Neural crest cell (in vitro differentiated cells): Measurements from ENCODE around the gene NCK2. TPM values are rescaled to one million over a fixed set of nuclear protein-coding genes. Genes with fewer than 3 reads are reported as not detected.

ENCODE experiments used
- DNase-seq: peaks from one replicate; pipeline ENCODE4 v3.0.0; 2021; ENCODE audit warnings: low read depth, mixed read lengths, low spot score
- H3K27ac Mint-ChIP-seq: one replicate; pipeline ENCODE4 v1.8.0; 2021; ENCODE audit warnings: mild to moderate bottlenecking, mixed read lengths; ENCODE audit not compliant: unreplicated experiment
- H3K27me3 Mint-ChIP-seq: 2 replicates; pipeline ENCODE4 v1.8.0; 2021; ENCODE audit warnings: low read depth, mild to moderate bottlenecking, mixed read lengths
- H3K36me3 Mint-ChIP-seq: 2 replicates; pipeline ENCODE4 v1.8.0; 2021; ENCODE audit warnings: low read depth, mild to moderate bottlenecking, mixed read lengths
- H3K4me1 Mint-ChIP-seq: 2 replicates; pipeline ENCODE4 v1.8.0; 2021; ENCODE audit warnings: mixed read lengths
- H3K4me3 Mint-ChIP-seq: one replicate; pipeline ENCODE4 v1.8.0; 2021; ENCODE audit warnings: mild to moderate bottlenecking, mixed read lengths
- H3K9me3 Mint-ChIP-seq: 2 replicates; pipeline ENCODE4 v1.8.0; 2021; ENCODE audit warnings: mixed read lengths
- total RNA-seq: library from RNA; stranded (reverse); gene quantifications from 2 replicates; pipeline ENCODE4 v1.2.1, GENCODE V29; 2021
- TF ChIP-seq, protein P1 (sequence below): fragments of 200-600 bp; sonication (generic); conservative IDR thresholded peaks from 2 replicates; pipeline ENCODE4 v1.5.0; 2021; ENCODE audit warnings: antibody characterized with exemption, mild to moderate bottlenecking

The NCK2 gene
- total RNA-seq, 1 donor from 2014 or later, result 71.9 TPM

DNA sequence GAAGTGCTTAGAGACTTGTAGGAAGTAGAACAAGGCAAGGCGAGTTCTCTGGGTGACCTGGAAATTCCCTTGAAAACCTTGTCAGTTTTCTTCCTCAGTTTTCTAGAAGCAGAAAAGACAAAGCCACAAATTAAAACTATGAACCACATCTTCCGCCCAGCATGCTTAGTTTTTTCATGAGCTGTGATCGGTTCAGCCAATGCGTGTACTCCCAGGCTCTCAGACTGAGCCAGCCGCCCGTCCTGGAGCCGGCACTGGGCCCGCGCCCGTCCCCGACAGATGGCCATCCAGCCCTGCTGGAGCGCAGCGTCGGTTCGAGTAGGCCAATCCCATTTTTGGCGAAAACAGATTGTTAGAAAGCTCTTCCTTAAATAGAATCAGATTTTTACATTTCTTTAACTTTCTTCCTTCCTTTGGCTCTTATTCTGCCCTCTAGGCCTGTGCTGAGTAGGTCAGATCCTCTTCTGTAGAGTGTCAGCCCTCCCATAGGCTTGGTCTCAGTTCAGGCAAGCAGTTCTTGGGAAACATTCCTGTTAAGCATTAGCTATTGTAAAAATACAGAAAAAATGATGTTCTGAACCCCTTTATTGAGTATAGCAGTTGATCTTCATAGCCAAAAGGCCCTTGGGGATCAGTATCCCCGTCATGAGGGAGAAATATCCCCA lies 112.5 kb downstream of the NCK2 start:
- no peak overlapping the region for H3K4me3 Mint-ChIP-seq
- no peaks in the 10 kb centered on the region for H3K9me3 Mint-ChIP-seq
- TF ChIP-seq, protein P1, sequence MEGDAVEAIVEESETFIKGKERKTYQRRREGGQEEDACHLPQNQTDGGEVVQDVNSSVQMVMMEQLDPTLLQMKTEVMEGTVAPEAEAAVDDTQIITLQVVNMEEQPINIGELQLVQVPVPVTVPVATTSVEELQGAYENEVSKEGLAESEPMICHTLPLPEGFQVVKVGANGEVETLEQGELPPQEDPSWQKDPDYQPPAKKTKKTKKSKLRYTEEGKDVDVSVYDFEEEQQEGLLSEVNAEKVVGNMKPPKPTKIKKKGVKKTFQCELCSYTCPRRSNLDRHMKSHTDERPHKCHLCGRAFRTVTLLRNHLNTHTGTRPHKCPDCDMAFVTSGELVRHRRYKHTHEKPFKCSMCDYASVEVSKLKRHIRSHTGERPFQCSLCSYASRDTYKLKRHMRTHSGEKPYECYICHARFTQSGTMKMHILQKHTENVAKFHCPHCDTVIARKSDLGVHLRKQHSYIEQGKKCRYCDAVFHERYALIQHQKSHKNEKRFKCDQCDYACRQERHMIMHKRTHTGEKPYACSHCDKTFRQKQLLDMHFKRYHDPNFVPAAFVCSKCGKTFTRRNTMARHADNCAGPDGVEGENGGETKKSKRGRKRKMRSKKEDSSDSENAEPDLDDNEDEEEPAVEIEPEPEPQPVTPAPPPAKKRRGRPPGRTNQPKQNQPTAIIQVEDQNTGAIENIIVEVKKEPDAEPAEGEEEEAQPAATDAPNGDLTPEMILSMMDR, result no peak
- no peak overlapping the region for H3K27ac Mint-ChIP-seq
- H3K36me3 Mint-ChIP-seq, result peaks cover 12% of the 10 kb centered on the region
- peaks cover 5% of the 10 kb centered on the region for H3K4me1 Mint-ChIP-seq
- no peaks in the 10 kb centered on the region for H3K27me3 Mint-ChIP-seq
- DNase-seq, result no peak

DNA sequence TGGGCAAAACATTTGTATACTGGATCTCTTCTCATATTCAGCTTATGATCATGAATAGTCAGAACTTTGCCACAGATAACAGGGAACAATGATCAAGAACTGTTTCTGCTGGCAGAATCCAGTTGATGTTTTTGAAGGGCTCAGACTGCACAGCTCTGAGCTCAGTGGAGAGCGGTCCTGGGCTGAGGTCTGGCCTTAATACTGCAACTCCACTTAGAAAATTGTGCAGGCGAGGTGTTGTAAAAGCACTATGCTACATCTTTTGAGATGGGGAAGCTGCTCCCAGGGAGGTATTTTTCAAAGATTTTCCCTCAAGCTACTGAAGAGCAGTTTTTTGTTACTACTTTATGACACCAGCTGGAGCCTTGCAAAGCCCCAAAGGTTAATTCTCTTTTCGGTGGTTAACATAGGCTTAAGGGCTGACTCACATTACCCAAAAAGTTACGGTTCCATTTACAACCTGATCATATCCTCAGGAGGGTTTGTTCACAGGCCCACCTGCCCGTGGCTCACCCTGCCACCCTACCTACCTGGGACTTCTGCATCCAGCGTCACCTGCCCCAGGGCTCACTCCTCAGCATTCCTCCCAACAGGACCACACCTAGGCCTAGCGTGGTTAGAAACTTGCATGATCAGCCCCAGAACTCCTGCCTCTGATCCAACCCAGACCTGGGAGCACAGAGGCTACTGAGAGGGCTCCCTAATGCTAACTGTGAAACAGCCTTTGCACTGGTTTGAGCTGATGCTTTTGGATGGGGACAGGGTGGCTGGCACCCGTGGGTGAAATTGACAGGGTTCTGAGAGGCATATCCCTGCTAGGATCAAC lies 114.4 kb downstream of the NCK2 start:
- H3K4me1 Mint-ChIP-seq, result peaks cover 12% of the 10 kb centered on the region
- H3K36me3 Mint-ChIP-seq, result peaks cover 12% of the 10 kb centered on the region
- TF ChIP-seq, protein P1, result no peak
- no peaks in the 10 kb centered on the region for H3K9me3 Mint-ChIP-seq
- no peak overlapping the region for H3K27ac Mint-ChIP-seq
- H3K27me3 Mint-ChIP-seq, result no peaks in the 10 kb centered on the region
- DNase-seq, result no peak
- no peak overlapping the region for H3K4me3 Mint-ChIP-seq

- H3K4me1 Mint-ChIP-seq, result peaks cover 17% of the 10 kb centered on the region
- H3K4me3 Mint-ChIP-seq, result no peak overlapping the region
- TF ChIP-seq, protein P1, result no peak
- peaks cover 12% of the 10 kb centered on the region for H3K36me3 Mint-ChIP-seq
- H3K27me3 Mint-ChIP-seq, result no peaks in the 10 kb centered on the region
- H3K9me3 Mint-ChIP-seq, result no peaks in the 10 kb centered on the region
- DNase-seq, result no peak
- H3K27ac Mint-ChIP-seq, result no peak overlapping the region
Observed at GRCh38 chr2:105859694-105859951, 114.9 kb downstream of the NCK2 start.

DNA sequence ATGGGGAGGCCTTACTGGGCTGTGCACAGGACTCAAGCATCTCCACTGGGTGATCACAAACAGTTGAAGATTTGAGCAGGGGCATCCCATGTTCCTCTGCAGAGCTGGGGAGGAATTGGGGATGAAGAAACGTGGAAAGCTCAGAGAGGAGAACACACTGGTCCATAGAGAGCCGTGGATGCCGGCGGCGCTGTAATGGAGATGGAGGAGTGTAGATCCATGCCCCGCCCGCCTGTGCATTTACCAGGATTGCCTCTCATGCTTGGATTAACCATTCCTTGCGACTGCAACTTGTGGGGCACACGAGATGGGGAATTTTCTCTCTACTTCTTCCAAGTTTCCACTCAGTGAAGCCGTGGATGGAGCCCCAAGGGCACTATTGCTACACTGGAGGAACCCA lies 115.9 kb downstream of the NCK2 start:
- H3K9me3 Mint-ChIP-seq, result no peaks in the 10 kb centered on the region
- H3K27ac Mint-ChIP-seq, result no peak overlapping the region
- TF ChIP-seq, protein P1, result no peak
- H3K36me3 Mint-ChIP-seq, result peaks cover 5% of the 10 kb centered on the region
- peaks cover 26% of the 10 kb centered on the region for H3K4me1 Mint-ChIP-seq
- H3K27me3 Mint-ChIP-seq, result no peaks in the 10 kb centered on the region
- no peak overlapping the region for H3K4me3 Mint-ChIP-seq
- DNase-seq, result no peak

- Mint-ChIP-seq H3K4me1 (peaks cover 27% of the 10 kb centered on the region), H3K36me3 (peaks cover 4% of the 10 kb centered on the region), H3K9me3 (no peaks in the 10 kb centered on the region), H3K4me3 (no peak overlapping the region), H3K27ac (no peak overlapping the region), H3K27me3 (no peaks in the 10 kb centered on the region)
- TF ChIP-seq, protein P1, result no peak
- no peak for DNase-seq
Observed at GRCh38 chr2:105861200-105861599, 116.5 kb downstream of the NCK2 start.
